ENCODE measurements around the gene ZC3H13. TPM values are rescaled to one million over a fixed set of nuclear protein-coding genes. Genes with fewer than 3 reads are reported as not detected.

Gene ZC3H13
- total RNA-seq, 1 experiment from 2014 or later: 61.9 TPM

DNA sequence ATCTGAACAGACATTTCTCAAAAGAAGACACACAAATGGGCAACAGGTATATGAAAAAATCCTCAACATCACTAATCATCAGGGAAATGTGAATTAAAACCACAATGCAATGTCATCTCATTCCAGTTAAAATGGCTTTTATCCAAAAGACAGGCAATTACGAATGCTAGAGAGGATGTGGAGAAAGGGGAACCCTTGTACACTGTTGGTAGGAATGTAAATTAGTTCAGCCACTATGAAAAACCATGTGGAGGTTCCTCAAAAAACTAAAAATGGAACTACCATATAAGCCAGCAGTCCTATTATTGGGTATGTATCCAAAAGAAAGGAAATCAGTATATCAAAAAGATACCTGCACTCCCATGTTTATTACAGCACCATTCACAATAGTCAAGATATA lies 24.7 kb upstream of the ZC3H13 start:
- H4K20me1 ChIP-seq (ENCODE audit: control insufficient read depth, insufficient read depth, insufficient read length): no peaks in the 10 kb centered on the region
- no peak overlapping the region for H3K4ac ChIP-seq (ENCODE audit: low read depth, low read length)
- no peak overlapping the region for H3K14ac ChIP-seq (ENCODE audit: insufficient read depth, low read length)
- H4K5ac ChIP-seq (ENCODE audit: insufficient read length, low read depth, low read length): no peak overlapping the region
- no peak overlapping the region for H2BK20ac ChIP-seq (ENCODE audit: low read depth, low read length, poor library complexity, severe bottlenecking)
- Mint-ChIP-seq H3K9me3 (peaks cover 5 to 6% of the 10 kb centered on the region in 2 experiments; a peak in 2 of 5 replicates), H3K4me3 (no peak overlapping the region), H3K27ac (no peak overlapping the region), H3K27me3 (ENCODE audit: low read depth) (peaks cover 7% of the 10 kb centered on the region; the same call in 1 of the 2 replicates), H3K36me3 (ENCODE audit: insufficient read depth in 1 of 3, low read depth in 3 of 3) (peaks cover 0 to 7% (median 0%) of the 10 kb centered on the region in 3 experiments; a peak in 1 of 7 replicates), H3K4me1 (no peaks in the 10 kb centered on the region)
- no peak overlapping the region for H3K27ac ChIP-seq (ENCODE audit: insufficient read length, low read depth, low read length)
- no peak overlapping the region for H2BK15ac ChIP-seq (ENCODE audit: low read depth, low read length)
- H3K27me3 ChIP-seq (ENCODE audit: insufficient read depth, low read length): no peaks in the 10 kb centered on the region
- TF ChIP-seq, protein P1, sequence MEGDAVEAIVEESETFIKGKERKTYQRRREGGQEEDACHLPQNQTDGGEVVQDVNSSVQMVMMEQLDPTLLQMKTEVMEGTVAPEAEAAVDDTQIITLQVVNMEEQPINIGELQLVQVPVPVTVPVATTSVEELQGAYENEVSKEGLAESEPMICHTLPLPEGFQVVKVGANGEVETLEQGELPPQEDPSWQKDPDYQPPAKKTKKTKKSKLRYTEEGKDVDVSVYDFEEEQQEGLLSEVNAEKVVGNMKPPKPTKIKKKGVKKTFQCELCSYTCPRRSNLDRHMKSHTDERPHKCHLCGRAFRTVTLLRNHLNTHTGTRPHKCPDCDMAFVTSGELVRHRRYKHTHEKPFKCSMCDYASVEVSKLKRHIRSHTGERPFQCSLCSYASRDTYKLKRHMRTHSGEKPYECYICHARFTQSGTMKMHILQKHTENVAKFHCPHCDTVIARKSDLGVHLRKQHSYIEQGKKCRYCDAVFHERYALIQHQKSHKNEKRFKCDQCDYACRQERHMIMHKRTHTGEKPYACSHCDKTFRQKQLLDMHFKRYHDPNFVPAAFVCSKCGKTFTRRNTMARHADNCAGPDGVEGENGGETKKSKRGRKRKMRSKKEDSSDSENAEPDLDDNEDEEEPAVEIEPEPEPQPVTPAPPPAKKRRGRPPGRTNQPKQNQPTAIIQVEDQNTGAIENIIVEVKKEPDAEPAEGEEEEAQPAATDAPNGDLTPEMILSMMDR (conservative IDR thresholded peaks at IDR 0.05): no peak
- no peak overlapping the region for H3K18ac ChIP-seq (ENCODE audit: insufficient read length, low read depth, low read length)
- H2BK120ac ChIP-seq (ENCODE audit: low read depth, low read length, poor library complexity, severe bottlenecking): no peak overlapping the region
- H4K91ac ChIP-seq (ENCODE audit: insufficient read length, low read depth, low read length): no peak overlapping the region
- H2BK12ac ChIP-seq (ENCODE audit: insufficient read length, low read depth, low read length): no peak overlapping the region
- no peaks in the 10 kb centered on the region for H3K9me3 ChIP-seq (ENCODE audit: control insufficient read depth, low read depth, low read length)
- no peak overlapping the region for H4K8ac ChIP-seq (replicated peaks; ENCODE audit: insufficient read length, low read depth, low read length)
- no peak for DNase-seq
- no peaks in the 10 kb centered on the region for H3K79me1 ChIP-seq (ENCODE audit: insufficient read depth, low read depth, low read length, poor library complexity, severe bottlenecking)
- H3K23ac ChIP-seq (ENCODE audit: insufficient read length, low read depth, low read length): no peak overlapping the region
- H3K4me2 ChIP-seq (ENCODE audit: insufficient read depth, insufficient read length, low read length): no peak overlapping the region
- WGBS (ENCODE audit: extremely low coverage, insufficient read length, low lambda C conversion rate): no CpG with 5 or more reads among the region's 1 CpG
- H2AFZ ChIP-seq (ENCODE audit: low read length): no peak overlapping the region
- no peak overlapping the region for H3K9ac ChIP-seq (ENCODE audit: extremely low read depth, insufficient read length, low read length)
- H3K79me2 ChIP-seq (ENCODE audit: insufficient read depth, low read length): no peaks in the 10 kb centered on the region
- H3K56ac ChIP-seq (ENCODE audit: insufficient read length, low read depth, low read length): no peak overlapping the region
- H3K23me2 ChIP-seq (ENCODE audit: insufficient read length, low read depth, low read length, poor library complexity, severe bottlenecking): no peaks in the 10 kb centered on the region
- H2BK5ac ChIP-seq (ENCODE audit: insufficient read length, low read length): no peak overlapping the region
- no peak overlapping the region for H2AK5ac ChIP-seq (ENCODE audit: insufficient read length, low read length)
- H3K4me1 ChIP-seq (ENCODE audit: insufficient read depth, low read length): no peaks in the 10 kb centered on the region
- no peak overlapping the region for H3T11ph ChIP-seq (ENCODE audit: low read length)

All from H9 (cell line).